ENCODE data around the gene USP8.
"Not testable (repeated sequence)": the region's sequence is repeated elsewhere in the genome, so short reads cannot be mapped to it uniquely, and the experiment has no call there.

The USP8 gene

GRCh38 chr15:50424066-50424890 lies at the start of gene USP8:
TSS of gene USP8 (plus strand) at chr15:50424405. CDS start at chr15:50439074, 14,669 bp downstream.
- Histone ChIP-seq H3K36me3 (ENCODE audit: control insufficient read depth in 1 of 2, insufficient read depth in 2 of 2, low read length in 2 of 2) (peaks cover 0 to 15% of the 10 kb centered on the region in 2 donors), H3K27me3 (ENCODE audit: control insufficient read depth in 1 of 2, insufficient read depth in 2 of 2, low read length in 2 of 2) (no peaks in the 10 kb centered on the region), H3K4me3 (ENCODE audit: low read depth in 1 of 2, low read length in 2 of 2) (peak within 1 kb of the TSS; percentile 99 to 100), H3K9ac (ENCODE audit: low read depth in 1 of 2, low read length in 2 of 2) (peak within 1 kb of the TSS; percentile 90 to 100), H3K4me1 (ENCODE audit: control insufficient read depth in 1 of 2, insufficient read depth in 2 of 2, low read length in 2 of 2) (peaks cover 4 to 18% of the 10 kb centered on the region in 2 donors), H3K9me3 (ENCODE audit: control insufficient read depth in 1 of 2, low read length in 2 of 2) (no peaks in the 10 kb centered on the region), H3K27ac (ENCODE audit: low read depth, low read length) (peak within 1 kb of the TSS; percentile 93)

- Histone ChIP-seq H3K27ac (ENCODE audit: low read depth, low read length) (no peak overlapping the region), H3K4me3 (ENCODE audit: low read depth in 1 of 2, low read length in 2 of 2) (no peak overlapping the region), H3K4me1 (ENCODE audit: control insufficient read depth in 1 of 2, insufficient read depth in 2 of 2, low read length in 2 of 2) (no peaks in the 10 kb centered on the region), H3K27me3 (ENCODE audit: control insufficient read depth in 1 of 2, insufficient read depth in 2 of 2, low read length in 2 of 2) (no peaks in the 10 kb centered on the region), H3K9ac (ENCODE audit: low read depth in 1 of 2, low read length in 2 of 2) (no peak overlapping the region), H3K9me3 (ENCODE audit: control insufficient read depth in 1 of 2, low read length in 2 of 2) (no peaks in the 10 kb centered on the region), H3K36me3 (ENCODE audit: control insufficient read depth in 1 of 2, insufficient read depth in 2 of 2, low read length in 2 of 2) (no peaks in the 10 kb centered on the region)
Observed at GRCh38 chr15:50377867-50378751, 46.1 kb upstream of the USP8 start.

- no peaks in the 10 kb centered on the region for H3K27me3 ChIP-seq (ENCODE audit: control insufficient read depth in 1 of 2, insufficient read depth in 2 of 2, low read length in 2 of 2)
- no peak overlapping the region for H3K9ac ChIP-seq (ENCODE audit: low read depth in 1 of 2, low read length in 2 of 2)
- H3K4me1 ChIP-seq (ENCODE audit: control insufficient read depth in 1 of 2, insufficient read depth in 2 of 2, low read length in 2 of 2), result no peaks in the 10 kb centered on the region
- no peak overlapping the region for H3K4me3 ChIP-seq (ENCODE audit: low read depth in 1 of 2, low read length in 2 of 2)
- H3K27ac ChIP-seq (ENCODE audit: low read depth, low read length), result no peak overlapping the region
- H3K9me3 ChIP-seq (ENCODE audit: control insufficient read depth in 1 of 2, low read length in 2 of 2), result no peaks in the 10 kb centered on the region
- H3K36me3 ChIP-seq (ENCODE audit: control insufficient read depth in 1 of 2, insufficient read depth in 2 of 2, low read length in 2 of 2), result no peaks in the 10 kb centered on the region
Observed at GRCh38 chr15:50378776-50379175, 45.4 kb upstream of the USP8 start.

- not testable (repeated sequence) for H3K36me3 ChIP-seq (ENCODE audit: control insufficient read depth in 1 of 2, insufficient read depth in 2 of 2, low read length in 2 of 2); H3K4me3 ChIP-seq (ENCODE audit: low read depth in 1 of 2, low read length in 2 of 2); H3K4me1 ChIP-seq (ENCODE audit: control insufficient read depth in 1 of 2, insufficient read depth in 2 of 2, low read length in 2 of 2); H3K27me3 ChIP-seq (ENCODE audit: control insufficient read depth in 1 of 2, insufficient read depth in 2 of 2, low read length in 2 of 2); H3K9ac ChIP-seq (ENCODE audit: low read depth in 1 of 2, low read length in 2 of 2); H3K27ac ChIP-seq (ENCODE audit: low read depth, low read length); H3K9me3 ChIP-seq (ENCODE audit: control insufficient read depth in 1 of 2, low read length in 2 of 2)
Observed at GRCh38 chr15:50379413-50379812, 44.8 kb upstream of the USP8 start.

GRCh38 chr15:50380089-50380488 lies 44.1 kb upstream of the USP8 start:
- Histone ChIP-seq H3K36me3 (ENCODE audit: control insufficient read depth in 1 of 2, insufficient read depth in 2 of 2, low read length in 2 of 2) (no peaks in the 10 kb centered on the region), H3K9ac (ENCODE audit: low read depth in 1 of 2, low read length in 2 of 2) (no peak overlapping the region), H3K27ac (ENCODE audit: low read depth, low read length) (no peak overlapping the region), H3K27me3 (ENCODE audit: control insufficient read depth in 1 of 2, insufficient read depth in 2 of 2, low read length in 2 of 2) (no peaks in the 10 kb centered on the region), H3K9me3 (ENCODE audit: control insufficient read depth in 1 of 2, low read length in 2 of 2) (no peaks in the 10 kb centered on the region), H3K4me1 (ENCODE audit: control insufficient read depth in 1 of 2, insufficient read depth in 2 of 2, low read length in 2 of 2) (no peaks in the 10 kb centered on the region), H3K4me3 (ENCODE audit: low read depth in 1 of 2, low read length in 2 of 2) (no peak overlapping the region)

GRCh38 chr15:50381438-50381837 lies 42.8 kb upstream of the USP8 start:
- Histone ChIP-seq H3K27me3 (ENCODE audit: control insufficient read depth in 1 of 2, insufficient read depth in 2 of 2, low read length in 2 of 2) (no peaks in the 10 kb centered on the region), H3K4me3 (ENCODE audit: low read depth in 1 of 2, low read length in 2 of 2) (no peak overlapping the region), H3K9me3 (ENCODE audit: control insufficient read depth in 1 of 2, low read length in 2 of 2) (no peaks in the 10 kb centered on the region), H3K36me3 (ENCODE audit: control insufficient read depth in 1 of 2, insufficient read depth in 2 of 2, low read length in 2 of 2) (no peaks in the 10 kb centered on the region), H3K27ac (ENCODE audit: low read depth, low read length) (no peak overlapping the region), H3K4me1 (ENCODE audit: control insufficient read depth in 1 of 2, insufficient read depth in 2 of 2, low read length in 2 of 2) (no peaks in the 10 kb centered on the region), H3K9ac (ENCODE audit: low read depth in 1 of 2, low read length in 2 of 2) (no peak overlapping the region)

GRCh38 chr15:50382408-50382807 lies 41.8 kb upstream of the USP8 start:
- not testable (repeated sequence) for H3K4me1 ChIP-seq (ENCODE audit: control insufficient read depth in 1 of 2, insufficient read depth in 2 of 2, low read length in 2 of 2); H3K27ac ChIP-seq (ENCODE audit: low read depth, low read length); H3K9me3 ChIP-seq (ENCODE audit: control insufficient read depth in 1 of 2, low read length in 2 of 2); H3K36me3 ChIP-seq (ENCODE audit: control insufficient read depth in 1 of 2, insufficient read depth in 2 of 2, low read length in 2 of 2); H3K9ac ChIP-seq (ENCODE audit: low read depth in 1 of 2, low read length in 2 of 2); H3K27me3 ChIP-seq (ENCODE audit: control insufficient read depth in 1 of 2, insufficient read depth in 2 of 2, low read length in 2 of 2); H3K4me3 ChIP-seq (ENCODE audit: low read depth in 1 of 2, low read length in 2 of 2)

GRCh38 chr15:50390554-50391264 lies 33.5 kb upstream of the USP8 start:
- Histone ChIP-seq H3K9me3 (ENCODE audit: control insufficient read depth in 1 of 2, low read length in 2 of 2) (no peaks in the 10 kb centered on the region), H3K27me3 (ENCODE audit: control insufficient read depth in 1 of 2, insufficient read depth in 2 of 2, low read length in 2 of 2) (no peaks in the 10 kb centered on the region), H3K27ac (ENCODE audit: low read depth, low read length) (no peak overlapping the region), H3K4me3 (ENCODE audit: low read depth in 1 of 2, low read length in 2 of 2) (no peak overlapping the region), H3K9ac (ENCODE audit: low read depth in 1 of 2, low read length in 2 of 2) (no peak overlapping the region), H3K4me1 (ENCODE audit: control insufficient read depth in 1 of 2, insufficient read depth in 2 of 2, low read length in 2 of 2) (no peaks in the 10 kb centered on the region), H3K36me3 (ENCODE audit: control insufficient read depth in 1 of 2, insufficient read depth in 2 of 2, low read length in 2 of 2) (no peaks in the 10 kb centered on the region)

GRCh38 chr15:50391561-50391960 lies 32.6 kb upstream of the USP8 start:
- not testable (repeated sequence) for H3K4me3 ChIP-seq (ENCODE audit: low read depth in 1 of 2, low read length in 2 of 2); H3K9me3 ChIP-seq (ENCODE audit: control insufficient read depth in 1 of 2, low read length in 2 of 2); H3K9ac ChIP-seq (ENCODE audit: low read depth in 1 of 2, low read length in 2 of 2); H3K36me3 ChIP-seq (ENCODE audit: control insufficient read depth in 1 of 2, insufficient read depth in 2 of 2, low read length in 2 of 2); H3K4me1 ChIP-seq (ENCODE audit: control insufficient read depth in 1 of 2, insufficient read depth in 2 of 2, low read length in 2 of 2); H3K27me3 ChIP-seq (ENCODE audit: control insufficient read depth in 1 of 2, insufficient read depth in 2 of 2, low read length in 2 of 2); H3K27ac ChIP-seq (ENCODE audit: low read depth, low read length)

- H3K4me1 ChIP-seq (ENCODE audit: control insufficient read depth in 1 of 2, insufficient read depth in 2 of 2, low read length in 2 of 2), result no peaks in the 10 kb centered on the region
- H3K4me3 ChIP-seq (ENCODE audit: low read depth in 1 of 2, low read length in 2 of 2), result no peak overlapping the region
- H3K36me3 ChIP-seq (ENCODE audit: control insufficient read depth in 1 of 2, insufficient read depth in 2 of 2, low read length in 2 of 2), result no peaks in the 10 kb centered on the region
- no peak overlapping the region for H3K27ac ChIP-seq (ENCODE audit: low read depth, low read length)
- no peaks in the 10 kb centered on the region for H3K27me3 ChIP-seq (ENCODE audit: control insufficient read depth in 1 of 2, insufficient read depth in 2 of 2, low read length in 2 of 2)
- H3K9me3 ChIP-seq (ENCODE audit: control insufficient read depth in 1 of 2, low read length in 2 of 2), result no peaks in the 10 kb centered on the region
- H3K9ac ChIP-seq (ENCODE audit: low read depth in 1 of 2, low read length in 2 of 2), result no peak overlapping the region
Observed at GRCh38 chr15:50411870-50412269, 12.3 kb upstream of the USP8 start.
